CD4-positive, alpha-beta T cell treated with Interleukin-17A for 1 hour (primary cell): Measurements from ENCODE around the gene RPS6KA5.
"Not testable (repeated sequence)": the region's sequence is repeated elsewhere in the genome, so short reads cannot be mapped to it uniquely, and the experiment has no call there.

Experiments
- DNase-seq: peaks from one replicate; pipeline ENCODE4 v3.0.0-alpha.2; 2020

RPS6KA5 gene

GRCh38 chr14:90858511-90858910 is 201.9 kb downstream of the RPS6KA5 start:
- DNase-seq, result no peak

GRCh38 chr14:90857866-90858265 is 202.6 kb downstream of the RPS6KA5 start:
- DNase-seq, result no peak

DNA sequence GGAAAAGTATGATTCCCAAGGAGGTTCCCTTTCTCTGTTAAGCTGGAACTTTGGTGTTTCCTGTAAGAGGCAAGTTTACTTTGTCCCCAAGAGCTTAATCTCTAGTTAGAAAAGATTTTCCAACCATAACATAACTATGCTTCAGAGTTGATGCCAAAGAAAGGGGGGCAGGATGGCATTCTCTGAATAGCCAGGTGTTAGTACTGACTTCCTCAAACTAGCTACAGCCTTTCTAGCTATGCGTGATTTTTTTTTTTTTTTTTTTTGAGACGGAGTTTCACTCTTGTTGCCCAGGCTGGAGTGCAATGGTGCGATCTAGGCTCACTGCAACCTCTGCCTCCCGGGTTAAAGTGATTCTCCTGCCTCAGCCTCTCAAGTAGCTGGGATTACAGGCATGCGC is 204.3 kb downstream of the RPS6KA5 start:
- not testable (repeated sequence) for DNase-seq

- no peak for DNase-seq
Measured at GRCh38 chr14:90853116-90853515, 207.3 kb downstream of the RPS6KA5 start.

DNA sequence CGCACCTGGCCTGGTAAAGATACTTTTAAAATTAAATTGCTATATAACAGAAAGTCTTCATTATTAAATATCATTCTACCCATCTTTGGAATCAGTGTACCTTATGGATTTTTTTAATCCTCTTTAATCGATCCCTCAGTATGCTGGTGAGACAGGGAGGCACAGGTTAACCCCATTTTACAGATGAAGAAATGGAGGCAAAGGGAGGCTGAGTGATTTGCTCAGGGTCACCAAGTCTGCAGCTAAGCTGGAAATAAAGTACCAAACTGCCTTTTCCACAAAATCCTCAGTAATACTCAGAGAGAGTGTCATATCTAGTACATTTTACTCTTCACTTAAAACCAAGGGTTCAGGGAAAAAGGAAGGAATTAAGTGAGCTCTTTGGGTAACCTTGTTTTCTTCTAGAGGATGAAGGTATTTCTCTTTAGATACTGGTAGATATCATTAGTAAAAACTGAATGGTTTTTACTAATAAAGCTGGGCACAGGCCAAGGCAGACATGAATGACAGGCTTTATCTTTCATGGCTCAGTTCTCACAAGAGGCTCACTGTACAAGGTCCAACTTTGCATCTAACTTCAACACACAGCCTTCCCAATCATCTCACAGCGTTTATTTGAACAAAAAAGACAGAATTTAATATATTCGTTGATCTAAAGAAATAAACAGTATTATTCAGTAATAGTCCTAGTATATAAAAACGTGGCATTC is 209.0 kb downstream of the RPS6KA5 start:
- no peak for DNase-seq

GRCh38 chr14:90850487-90850886 is 210.0 kb downstream of the RPS6KA5 start:
- no peak for DNase-seq

GRCh38 chr14:90849787-90850444 is 210.5 kb downstream of the RPS6KA5 start:
- DNase-seq, result no peak

DNA sequence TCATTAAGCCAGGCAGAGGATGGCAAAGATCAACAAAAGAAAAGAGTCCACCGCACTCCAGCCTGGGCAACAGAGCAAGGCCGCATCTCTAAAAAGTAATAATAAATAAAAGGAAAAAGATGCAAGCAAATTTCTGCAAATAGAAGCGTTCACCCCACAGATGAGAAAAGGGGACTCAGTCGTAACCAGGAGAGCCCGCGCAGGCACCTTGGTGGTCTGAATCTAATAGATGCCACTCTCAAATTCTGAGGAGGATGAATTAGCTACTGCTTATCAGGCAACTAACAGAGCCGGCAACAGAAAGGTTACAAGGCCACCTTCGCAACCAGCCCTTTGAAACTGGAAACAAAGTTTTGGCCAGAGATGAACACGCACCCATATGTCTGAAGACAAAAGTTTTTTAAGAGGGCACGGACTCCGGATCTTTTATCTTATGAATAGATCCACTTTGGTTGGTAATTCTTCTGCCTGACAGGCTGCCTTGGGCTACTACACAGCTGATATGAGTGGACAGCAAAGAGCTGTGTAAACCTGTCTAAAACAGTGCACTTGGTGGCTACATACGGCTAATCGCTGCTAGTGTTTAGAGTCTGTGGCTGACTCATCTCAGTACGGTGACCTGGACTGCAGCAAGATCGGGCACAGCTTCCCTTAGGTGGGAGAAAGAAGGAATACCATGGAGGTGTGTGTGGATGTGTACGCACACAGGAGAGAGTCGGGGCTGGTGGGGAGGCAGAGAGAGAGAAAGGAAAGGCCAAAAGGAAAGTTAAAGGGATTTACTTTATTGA is 211.3 kb downstream of the RPS6KA5 start:
- no peak for DNase-seq

DNA sequence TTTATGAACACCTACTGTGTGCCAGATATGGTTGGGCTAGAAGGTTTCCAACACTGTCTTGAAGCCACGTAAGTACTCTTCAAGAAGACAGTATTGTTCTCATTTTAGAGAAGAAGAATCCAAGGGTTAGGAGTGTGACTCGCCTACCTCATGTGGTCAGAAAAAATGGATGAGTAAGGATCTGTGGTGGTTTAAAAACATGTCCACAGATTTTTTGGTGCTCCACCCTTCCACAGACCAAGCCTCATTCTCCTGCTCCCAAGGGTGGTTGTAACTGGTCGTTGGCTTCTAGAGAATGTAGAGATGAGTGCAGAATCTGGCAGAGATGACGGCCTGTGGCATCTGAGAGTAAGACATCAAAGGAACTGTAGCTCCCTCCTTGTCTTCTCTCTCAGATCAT is 213.9 kb downstream of the RPS6KA5 start:
- no peak for DNase-seq

- DNase-seq, result no peak
Measured at GRCh38 chr14:90844321-90844720, 216.1 kb downstream of the RPS6KA5 start.

DNA sequence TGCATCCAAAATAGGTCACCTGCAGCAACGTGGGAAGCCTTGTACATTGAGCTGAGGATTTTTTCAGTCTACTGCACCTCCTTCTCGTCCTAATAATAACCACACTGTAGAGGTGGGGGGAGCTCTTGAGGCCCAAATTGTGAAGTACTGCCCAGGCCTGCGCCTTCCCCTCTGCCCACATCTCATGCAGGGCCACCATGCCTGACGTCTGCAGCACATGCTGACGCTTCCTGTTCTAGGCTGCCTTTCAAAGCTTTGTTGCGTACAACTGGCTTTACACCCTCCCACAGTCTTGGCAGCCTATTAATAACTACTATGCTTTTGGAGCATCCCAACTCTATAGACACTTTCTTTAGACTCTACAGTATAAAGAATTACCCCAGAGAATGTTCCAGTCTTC is 217.7 kb downstream of the RPS6KA5 start:
- DNase-seq, result no peak

GRCh38 chr14:90840667-90841066 is 219.8 kb downstream of the RPS6KA5 start:
- not testable (repeated sequence) for DNase-seq

- DNase-seq, result no peak
Measured at GRCh38 chr14:90839889-90840266, 220.6 kb downstream of the RPS6KA5 start.

DNA sequence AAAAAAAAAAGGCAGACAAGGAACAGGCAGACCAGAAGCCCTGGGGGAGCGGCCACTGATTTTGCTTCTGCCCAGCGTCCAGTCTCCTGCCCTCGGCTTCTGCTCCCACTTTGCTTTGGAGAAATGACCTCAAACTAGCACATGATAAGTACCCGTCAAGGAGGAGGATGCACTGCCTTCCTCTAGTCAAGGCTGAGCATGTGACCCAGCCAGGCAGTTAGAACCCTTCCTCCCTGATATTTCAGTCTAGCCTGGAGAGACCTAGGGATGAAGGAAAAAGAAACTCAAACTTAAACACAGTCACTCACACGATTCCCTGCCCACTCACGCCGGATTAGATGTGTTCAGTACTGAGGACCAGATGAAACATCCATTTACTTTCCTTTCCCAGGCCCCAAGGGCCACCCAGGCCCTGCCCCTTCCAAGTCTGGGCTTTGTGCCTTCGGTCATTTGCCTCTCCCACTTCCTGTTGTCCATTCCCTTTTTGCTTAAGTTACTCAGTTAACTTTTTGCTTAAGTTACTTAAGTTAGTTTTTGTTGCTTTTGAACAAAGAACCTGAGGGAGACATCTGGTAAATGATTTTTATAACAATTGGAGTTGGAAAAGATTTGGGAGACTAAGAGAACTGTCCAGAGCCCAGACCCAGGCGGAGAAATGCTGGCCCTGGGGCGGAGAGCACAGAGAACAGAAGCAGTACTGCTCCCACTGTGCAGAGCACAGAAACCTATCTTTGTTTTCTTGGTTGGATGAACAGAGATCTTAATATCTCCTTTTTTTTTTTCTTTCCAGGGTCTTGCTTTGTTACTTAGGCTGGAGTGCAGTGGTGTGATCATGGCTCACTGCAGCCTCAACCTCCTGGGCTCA is 221.2 kb downstream of the RPS6KA5 start:
- no peak for DNase-seq

- not testable (repeated sequence) for DNase-seq
Measured at GRCh38 chr14:90838531-90838930, 221.9 kb downstream of the RPS6KA5 start.

DNA sequence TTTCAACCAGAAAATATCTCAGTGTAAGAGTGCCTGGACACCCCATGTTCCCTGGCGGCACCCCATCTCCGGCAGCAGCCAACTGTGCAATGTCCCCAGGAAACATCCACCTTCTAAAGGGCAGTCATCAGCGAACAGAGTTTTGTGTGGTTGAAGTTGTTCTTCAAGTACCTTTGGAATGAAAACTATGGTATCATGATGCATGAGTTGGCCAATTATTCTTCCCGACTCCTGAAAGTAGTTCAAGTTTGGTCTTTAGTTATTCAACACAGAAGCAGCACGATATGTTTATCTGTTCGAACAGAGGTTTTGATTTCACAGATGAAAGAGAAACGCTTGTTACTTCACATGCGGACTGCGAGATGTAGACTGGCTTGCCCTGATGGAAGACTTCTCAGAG is 223.1 kb downstream of the RPS6KA5 start:
- no peak for DNase-seq

GRCh38 chr14:90836692-90837063 is 223.8 kb downstream of the RPS6KA5 start:
- DNase-seq, result no peak

- no peak for DNase-seq
Measured at GRCh38 chr14:90831821-90832220, 228.6 kb downstream of the RPS6KA5 start.

DNA sequence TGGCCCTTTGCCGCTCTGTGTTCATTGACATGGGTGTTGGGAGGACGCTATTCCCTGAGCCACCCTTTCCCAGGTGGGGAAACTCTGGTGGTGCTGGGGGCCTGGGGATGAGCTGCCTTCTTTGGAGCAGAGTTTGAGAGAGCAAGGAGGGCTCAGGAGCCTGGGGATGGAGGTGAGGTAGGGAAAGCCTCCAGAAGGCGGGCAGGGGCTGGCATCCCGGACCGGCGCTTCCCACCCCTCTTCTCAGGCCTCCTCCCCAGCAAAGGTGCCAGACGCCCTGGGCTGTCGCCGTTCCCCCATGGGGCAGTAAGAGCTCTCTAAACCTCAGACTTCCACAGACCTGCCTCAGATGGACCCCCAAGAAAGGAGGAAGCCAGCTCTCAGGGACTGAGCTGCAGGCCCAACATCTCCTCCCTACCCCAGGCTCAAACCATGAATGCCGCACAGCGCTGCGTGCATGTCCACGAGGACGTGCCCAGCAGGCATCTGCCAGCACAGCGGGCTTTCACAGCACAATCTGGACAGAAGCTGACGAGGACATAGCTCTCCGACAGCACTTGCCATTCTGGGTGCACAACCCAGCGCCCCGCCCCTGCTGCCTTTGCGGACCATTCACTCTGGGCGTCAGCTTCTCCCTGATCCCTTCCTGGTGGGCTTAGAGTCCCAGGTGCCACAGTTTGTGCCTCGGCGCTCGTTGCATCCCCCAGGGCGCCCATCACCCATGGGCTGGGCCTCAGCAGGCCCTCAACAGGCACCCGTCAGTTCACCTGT is 229.3 kb downstream of the RPS6KA5 start:
- DNase-seq, result no peak

DNA sequence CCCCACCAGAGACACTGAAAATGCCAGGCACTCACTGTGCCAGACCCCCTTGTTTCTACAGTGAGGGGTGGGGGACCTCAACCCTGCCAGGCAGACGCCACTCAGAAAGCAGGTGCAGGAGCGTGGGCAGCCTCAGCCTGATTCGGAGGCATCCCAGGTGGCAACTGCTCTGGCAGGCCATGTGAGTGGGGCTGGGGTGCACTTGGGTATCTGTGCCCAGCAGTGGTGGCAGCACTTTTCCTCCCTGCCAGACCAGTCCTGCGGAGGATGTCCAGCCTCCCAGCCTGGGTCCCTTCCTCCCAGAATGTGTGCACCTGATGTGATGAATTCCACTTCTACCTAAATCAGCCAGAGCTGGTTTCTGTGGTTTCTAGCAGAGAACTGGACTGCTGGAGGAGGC is 230.8 kb downstream of the RPS6KA5 start:
- DNase-seq, result no peak

GRCh38 chr14:90828642-90829487 is 231.6 kb downstream of the RPS6KA5 start:
- peak; percentile 68 for DNase-seq
